ENCODE data around the gene HOXA6. TPM values are rescaled to one million over a fixed set of nuclear protein-coding genes. Genes with fewer than 3 reads are reported as not detected.
A peak's percentile ranks its signal among the peaks of the same experiment; 100 is the strongest.

Gene HOXA6
- total RNA-seq, 4 donors from 2014 or later: 5.7 to 15.4 (median 12.4) TPM

DNA sequence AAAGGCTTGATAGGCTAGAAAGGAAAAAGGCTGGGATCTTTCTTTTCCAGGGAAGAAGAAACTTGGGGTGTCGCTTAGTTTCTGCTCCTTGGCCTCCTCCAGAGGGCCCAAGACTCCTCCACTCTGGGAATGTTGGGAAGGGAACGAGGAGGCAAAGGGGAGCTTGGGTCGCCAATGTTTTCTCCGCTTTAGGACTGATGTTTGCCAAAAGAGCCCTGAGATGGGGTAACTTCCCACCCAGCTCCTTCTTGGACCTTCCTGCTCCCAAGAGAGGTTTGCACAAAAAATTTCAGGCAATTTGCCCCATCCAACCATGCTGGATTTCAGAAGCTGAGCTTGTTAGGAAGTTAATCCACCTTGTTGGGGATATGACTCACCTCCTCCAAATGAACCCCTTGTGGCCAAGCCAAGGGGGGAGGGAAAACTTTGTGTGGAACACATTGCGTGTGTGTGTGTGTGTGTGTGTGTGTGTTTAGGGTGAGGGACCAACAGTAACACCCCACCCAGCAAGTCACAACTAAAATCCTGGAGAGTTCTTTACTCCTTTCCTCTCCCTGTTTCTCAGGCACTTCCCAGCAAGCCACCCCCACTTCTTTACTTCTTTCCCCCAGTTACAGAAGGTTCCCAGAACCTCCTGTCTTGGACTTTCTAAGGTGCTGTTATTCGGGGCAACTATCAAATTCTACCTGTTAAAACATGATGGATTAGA, 36.4 kb downstream of the HOXA6 start:
- TF ChIP-seq, protein P1, sequence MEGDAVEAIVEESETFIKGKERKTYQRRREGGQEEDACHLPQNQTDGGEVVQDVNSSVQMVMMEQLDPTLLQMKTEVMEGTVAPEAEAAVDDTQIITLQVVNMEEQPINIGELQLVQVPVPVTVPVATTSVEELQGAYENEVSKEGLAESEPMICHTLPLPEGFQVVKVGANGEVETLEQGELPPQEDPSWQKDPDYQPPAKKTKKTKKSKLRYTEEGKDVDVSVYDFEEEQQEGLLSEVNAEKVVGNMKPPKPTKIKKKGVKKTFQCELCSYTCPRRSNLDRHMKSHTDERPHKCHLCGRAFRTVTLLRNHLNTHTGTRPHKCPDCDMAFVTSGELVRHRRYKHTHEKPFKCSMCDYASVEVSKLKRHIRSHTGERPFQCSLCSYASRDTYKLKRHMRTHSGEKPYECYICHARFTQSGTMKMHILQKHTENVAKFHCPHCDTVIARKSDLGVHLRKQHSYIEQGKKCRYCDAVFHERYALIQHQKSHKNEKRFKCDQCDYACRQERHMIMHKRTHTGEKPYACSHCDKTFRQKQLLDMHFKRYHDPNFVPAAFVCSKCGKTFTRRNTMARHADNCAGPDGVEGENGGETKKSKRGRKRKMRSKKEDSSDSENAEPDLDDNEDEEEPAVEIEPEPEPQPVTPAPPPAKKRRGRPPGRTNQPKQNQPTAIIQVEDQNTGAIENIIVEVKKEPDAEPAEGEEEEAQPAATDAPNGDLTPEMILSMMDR (IDR thresholded peaks at IDR 0.05): no peak
- TF ChIP-seq POLR2A (IDR thresholded peaks at IDR 0.05): no peak
- 44 to 74% methylated on average over 6 of the region's 6 CpGs for WGBS, 2 donors
- H3K4me3 ChIP-seq (ENCODE audit: low read depth, poor library complexity, severe bottlenecking): no peak overlapping the region
- no peak for DNase-seq (ENCODE audit: low spot score in 2 of 2)
- intact Hi-C loops (cut with DNase I; ENCODE audit: low total_unique reads): no loop called here

DNA sequence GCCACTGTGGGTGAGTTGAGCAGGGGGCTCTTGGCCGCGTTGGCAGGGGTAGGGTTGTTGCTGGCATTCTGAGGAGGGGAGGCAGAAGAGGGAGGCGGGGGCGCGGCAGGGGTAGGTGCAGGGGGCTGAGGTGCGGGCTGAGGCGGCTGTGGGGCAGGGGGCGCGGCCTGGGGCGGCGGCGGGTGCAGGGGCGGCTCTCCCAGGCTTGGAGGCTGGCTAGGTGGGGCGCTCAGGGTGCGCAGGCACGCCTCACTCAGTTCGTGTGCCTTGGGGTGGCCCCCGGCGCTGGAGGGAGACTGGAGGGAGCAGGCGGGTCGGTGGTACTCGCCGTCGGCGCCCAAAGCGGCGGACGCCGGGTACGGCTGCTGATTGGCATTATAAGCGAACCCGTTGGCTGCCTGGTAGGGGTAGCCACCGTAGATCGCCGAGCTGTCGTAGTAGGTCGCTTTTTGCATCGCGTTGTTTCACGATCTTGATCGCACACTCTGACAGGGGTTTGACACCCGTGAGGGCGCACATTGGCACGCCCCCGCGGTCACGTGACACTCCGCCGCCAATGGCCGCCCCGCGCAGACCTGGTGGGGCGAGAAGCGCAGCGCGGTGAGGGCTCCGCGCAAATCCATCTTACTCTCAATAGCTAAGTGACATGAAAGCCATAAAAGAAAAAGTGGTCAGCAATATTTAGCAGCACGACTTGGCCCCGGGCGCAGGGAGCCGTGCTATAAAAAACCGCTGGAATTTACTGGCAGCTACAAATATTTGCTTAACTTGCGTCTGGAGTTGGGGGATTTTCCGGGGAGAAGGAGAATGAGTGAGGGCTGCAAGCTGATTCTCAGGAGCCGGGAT, 37.2 kb downstream of the HOXA6 start:
- peak in 1 of 2 donors; percentile 84 for DNase-seq (ENCODE audit: low spot score in 2 of 2)
- intact Hi-C loops (cut with DNase I; ENCODE audit: low total_unique reads): no loop called here
- no peak for TF ChIP-seq POLR2A (IDR thresholded peaks at IDR 0.05)
- TF ChIP-seq, protein P1 (IDR thresholded peaks at IDR 0.05): no peak
- H3K4me3 ChIP-seq (ENCODE audit: low read depth, poor library complexity, severe bottlenecking): no peak overlapping the region
- WGBS, 2 donors: 69% methylated on average over 60 to 66 of the region's 66 CpGs

DNA sequence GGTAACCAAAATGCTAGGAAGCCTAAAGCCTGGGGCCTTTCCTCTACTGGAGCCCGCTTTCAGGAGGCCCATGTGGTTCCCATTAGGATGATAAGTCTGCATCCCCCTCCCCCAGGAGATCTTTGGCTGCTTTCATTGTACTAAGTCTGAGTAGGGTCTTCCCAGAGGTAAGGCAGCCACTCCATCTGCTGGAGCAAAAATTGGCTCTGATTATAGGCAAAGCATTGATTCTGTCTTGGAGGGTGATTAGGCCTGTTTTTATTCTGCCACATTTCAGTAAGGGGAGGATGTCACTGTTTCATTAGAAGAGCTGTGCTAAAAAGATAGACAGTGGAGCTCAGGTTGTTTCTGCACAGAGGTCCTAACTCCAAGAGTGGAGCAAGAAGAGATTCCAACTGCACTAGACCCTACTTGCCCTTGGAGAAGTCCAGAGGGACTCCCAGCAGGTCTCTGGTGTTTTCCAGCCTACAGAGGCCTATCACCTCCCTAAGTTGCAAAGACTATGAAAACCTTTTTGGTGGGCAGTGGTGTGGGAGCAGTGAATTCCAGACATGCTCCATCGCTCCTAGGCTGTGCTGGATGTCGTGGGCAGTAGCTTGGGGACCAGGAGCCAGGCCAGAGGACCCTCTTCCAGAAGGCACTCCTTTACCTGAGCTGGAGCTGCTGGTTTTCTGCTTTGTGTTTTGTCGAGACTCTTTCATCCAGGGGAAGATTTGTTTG, 37.9 kb downstream of the HOXA6 start:
- intact Hi-C loops (cut with DNase I; ENCODE audit: low total_unique reads): no loop called here

DNA sequence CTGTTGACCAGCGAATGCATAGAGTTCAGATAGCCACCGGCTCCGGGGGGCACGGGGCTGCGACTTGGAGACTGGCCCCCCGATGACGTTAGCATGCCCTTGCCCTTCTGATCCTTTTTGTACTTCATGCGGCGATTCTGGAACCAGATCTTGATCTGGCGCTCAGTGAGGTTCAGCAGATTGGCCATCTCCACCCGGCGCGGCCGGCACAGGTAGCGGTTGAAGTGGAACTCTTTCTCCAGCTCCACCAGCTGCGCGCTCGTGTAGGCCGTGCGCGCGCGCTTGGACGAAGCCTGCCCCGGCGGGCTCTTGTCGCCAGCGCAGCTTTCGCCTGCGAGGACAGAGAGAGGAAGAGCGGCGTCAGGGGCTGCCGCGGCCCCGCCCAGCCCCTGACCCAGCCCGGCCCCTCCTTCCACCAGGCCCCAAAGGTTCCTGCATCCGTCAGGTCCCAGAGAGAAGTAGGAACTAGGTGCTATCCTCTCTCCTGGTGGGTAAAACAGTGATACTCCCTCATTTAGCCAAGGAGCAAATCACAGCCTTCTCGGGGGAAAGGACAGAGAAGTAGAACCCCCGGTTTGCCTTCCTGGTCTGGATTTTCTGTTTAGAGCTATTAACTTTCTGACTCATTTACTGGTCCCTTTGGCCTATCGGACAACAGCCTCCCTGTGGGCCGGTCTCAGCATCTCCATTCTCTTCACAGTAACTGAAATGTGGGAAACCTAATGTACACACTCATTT, 39.0 kb downstream of the HOXA6 start:
- 89% methylated on average over 40 to 41 of the region's 41 CpGs for WGBS, 2 donors
- H3K4me3 ChIP-seq (ENCODE audit: low read depth, poor library complexity, severe bottlenecking): no peak overlapping the region
- peak in 1 of 2 donors; percentile 85 for DNase-seq (ENCODE audit: low spot score in 2 of 2)
- intact Hi-C loops (cut with DNase I; ENCODE audit: low total_unique reads): no loop called here
- no peak for TF ChIP-seq POLR2A (IDR thresholded peaks at IDR 0.05)
- TF ChIP-seq, protein P1 (IDR thresholded peaks at IDR 0.05): no peak

More for the DNA sequence above, 37.9 kb downstream of the HOXA6 start:
- TF ChIP-seq POLR2A (IDR thresholded peaks at IDR 0.05): no peak
- TF ChIP-seq, protein P1 (IDR thresholded peaks at IDR 0.05): no peak
- no peak overlapping the region for H3K4me3 ChIP-seq (ENCODE audit: low read depth, poor library complexity, severe bottlenecking)
- DNase-seq (ENCODE audit: low spot score in 2 of 2): no peak
- 81 to 91% methylated on average over 4 of the region's 4 CpGs for WGBS, 2 donors

Measured in lower leg skin (tissue), 4 donors.